Loucy (cell line): ENCODE measurements around the gene AAR2.

ENCODE experiments used
- H2AFZ ChIP-seq: fragments of 200-600 bp; sonication (generic); 2 replicates; pipeline ENCODE4 v1.6.0; 2016; ENCODE audit warnings: antibody characterized with exemption, mild to moderate bottlenecking, low read length, moderate library complexity
- H3F3A ChIP-seq: fragments of 200-600 bp; 2 replicates; pipeline ENCODE4 v1.6.0; 2016; ENCODE audit warnings: antibody characterized with exemption, low read depth, mild to moderate bottlenecking
- H3K27me3 ChIP-seq: fragments of 200-600 bp; sonication (generic); 2 replicates; pipeline ENCODE4 v1.6.1; 2014; ENCODE audit warnings: low read length, mild to moderate bottlenecking; ENCODE audit not compliant: insufficient read depth, poor library complexity, severe bottlenecking
- H3K36me3 ChIP-seq: fragments of 200-600 bp; sonication (generic); 2 replicates; pipeline ENCODE4 v1.6.1; 2016; ENCODE audit warnings: low read length; ENCODE audit not compliant: insufficient read depth
- H3K4me1 ChIP-seq: fragments of 200-600 bp; sonication (generic); 2 replicates; pipeline ENCODE4 v1.5.1; 2014; ENCODE audit warnings: low read length, mild to moderate bottlenecking; ENCODE audit not compliant: insufficient read depth, poor library complexity, severe bottlenecking
- H3K4me2 ChIP-seq: fragments of 200-600 bp; sonication (generic); 2 replicates; pipeline ENCODE4 v1.6.0; 2014; ENCODE audit warnings: antibody characterized with exemption, low read length, low read depth, mild to moderate bottlenecking; ENCODE audit not compliant: poor library complexity, severe bottlenecking
- H3K4me3 ChIP-seq: fragments of 200-600 bp; sonication (generic); 2 replicates; pipeline ENCODE4 v1.5.1; 2014; ENCODE audit warnings: low read length, mild to moderate bottlenecking, mixed read lengths; ENCODE audit not compliant: poor library complexity, severe bottlenecking
- H3K79me2 ChIP-seq: fragments of 200-600 bp; sonication (generic); 2 replicates; pipeline ENCODE4 v1.6.1; 2014; ENCODE audit warnings: low read length; ENCODE audit not compliant: insufficient read depth
- H3K9ac ChIP-seq: fragments of 200-600 bp; sonication (generic); 2 replicates; pipeline ENCODE4 v1.6.0; 2014; ENCODE audit warnings: mild to moderate bottlenecking, low read depth, low read length, moderate library complexity; ENCODE audit not compliant: poor library complexity, severe bottlenecking
- H3K9me2 ChIP-seq: fragments of 200-600 bp; sonication (generic); replicated peaks from 2 replicates; pipeline ENCODE4 v1.6.1; 2016; ENCODE audit warnings: low read depth, low read length, mixed read lengths
- H3K9me3 ChIP-seq: fragments of 200-600 bp; sonication (generic); 2 replicates; pipeline ENCODE4 v1.6.1; 2014; ENCODE audit warnings: mild to moderate bottlenecking, antibody characterized with exemption, low read length, low read depth; ENCODE audit not compliant: insufficient read depth
- H4K20me1 ChIP-seq: fragments of 200-600 bp; sonication (generic); 2 replicates; pipeline ENCODE4 v1.6.0; 2014; ENCODE audit warnings: antibody characterized with exemption, low read length, mild to moderate bottlenecking; ENCODE audit not compliant: insufficient read depth, poor library complexity, severe bottlenecking
- CTCF ChIP-seq: fragments of 200-600 bp; sonication (generic); conservative IDR thresholded peaks from 2 replicates; pipeline ENCODE4 v1.5.1; 2014; ENCODE audit warnings: mild to moderate bottlenecking, antibody characterized with exemption, low read length
- EZH2phosphoT487 ChIP-seq: fragments of 200-600 bp; IDR thresholded peaks from 2 replicates; pipeline ENCODE4 v1.6.1; 2018; ENCODE audit warnings: antibody characterized with exemption, mild to moderate bottlenecking, moderate library complexity, borderline replicate concordance

AAR2 gene

GRCh38 chr20:36213362-36213761 is 22.9 kb upstream of the AAR2 start:
- peaks cover 1% of the 10 kb centered on the region for H3K4me1 ChIP-seq
- no peaks in the 10 kb centered on the region for H3K9me3 ChIP-seq
- H2AFZ ChIP-seq = no peak overlapping the region
- H3K79me2 ChIP-seq = no peaks in the 10 kb centered on the region
- no peak overlapping the region for H3K4me2 ChIP-seq
- H3K9ac ChIP-seq = no peak overlapping the region
- TF ChIP-seq EZH2phosphoT487 (no peak), CTCF (no peak)
- no peak overlapping the region for H3K4me3 ChIP-seq
- no peaks in the 10 kb centered on the region for H4K20me1 ChIP-seq
- no peaks in the 10 kb centered on the region for H3K9me2 ChIP-seq
- H3K27me3 ChIP-seq = no peaks in the 10 kb centered on the region
- no peaks in the 10 kb centered on the region for H3K36me3 ChIP-seq
- no peaks in the 10 kb centered on the region for H3F3A ChIP-seq

- Histone ChIP-seq H3K9me2 (no peaks in the 10 kb centered on the region), H2AFZ (no peak overlapping the region), H3K9ac (no peak overlapping the region), H3K4me3 (no peak overlapping the region), H3K36me3 (no peaks in the 10 kb centered on the region), H3K9me3 (no peaks in the 10 kb centered on the region), H3K4me2 (no peak overlapping the region), H3K4me1 (peaks cover 2% of the 10 kb centered on the region), H4K20me1 (no peaks in the 10 kb centered on the region), H3K79me2 (no peaks in the 10 kb centered on the region), H3F3A (no peaks in the 10 kb centered on the region), H3K27me3 (no peaks in the 10 kb centered on the region)
- TF ChIP-seq EZH2phosphoT487 = no peak
- peak; percentile 80 for TF ChIP-seq CTCF
Observed at GRCh38 chr20:36214684-36215256, 21.5 kb upstream of the AAR2 start.

- Histone ChIP-seq H3F3A (no peaks in the 10 kb centered on the region), H3K79me2 (no peaks in the 10 kb centered on the region), H2AFZ (no peak overlapping the region), H3K36me3 (no peaks in the 10 kb centered on the region), H3K9me3 (no peaks in the 10 kb centered on the region), H3K27me3 (no peaks in the 10 kb centered on the region), H3K9me2 (no peaks in the 10 kb centered on the region), H3K4me3 (no peak overlapping the region), H3K4me2 (no peak overlapping the region), H3K4me1 (peaks cover 2% of the 10 kb centered on the region), H4K20me1 (no peaks in the 10 kb centered on the region), H3K9ac (no peak overlapping the region)
- TF ChIP-seq CTCF = no peak
- no peak for TF ChIP-seq EZH2phosphoT487
Observed at GRCh38 chr20:36215778-36216177, 20.5 kb upstream of the AAR2 start.
